Trophoblast cell (in vitro differentiated cells and primary cell): ENCODE data around the gene SMARCB1.

ENCODE experiments used
- DNase-seq, 2 donors: peaks; one replicate each; pipeline ENCODE4 v3.0.0-alpha.2; 2016
- H2AFZ ChIP-seq: 2 replicates; pipeline ENCODE4 v1.6.1; 2013; ENCODE audit warnings: low read length, moderate library complexity, mild to moderate bottlenecking; ENCODE audit not compliant: insufficient read depth, poor library complexity
- H2AK5ac ChIP-seq: 2 replicates; pipeline ENCODE4 v1.6.1; 2013; ENCODE audit warnings: mild to moderate bottlenecking, low read length
- H2BK120ac ChIP-seq: 2 replicates; pipeline ENCODE4 v1.6.1; 2013; ENCODE audit warnings: low read length, mild to moderate bottlenecking, moderate library complexity; ENCODE audit not compliant: insufficient read depth, poor library complexity
- H2BK12ac ChIP-seq: 2 replicates; pipeline ENCODE4 v1.6.1; 2013; ENCODE audit warnings: mild to moderate bottlenecking, low read length, moderate library complexity
- H2BK5ac ChIP-seq: 2 replicates; pipeline ENCODE4 v1.6.1; 2013; ENCODE audit warnings: low read length, low read depth, moderate library complexity, mild to moderate bottlenecking; ENCODE audit not compliant: poor library complexity
- H3K14ac ChIP-seq: 2 replicates; pipeline ENCODE4 v1.6.1; 2013; ENCODE audit warnings: mild to moderate bottlenecking, low read length
- H3K18ac ChIP-seq: 2 replicates; pipeline ENCODE4 v1.6.1; 2013; ENCODE audit warnings: mild to moderate bottlenecking, low read length
- H3K23ac ChIP-seq: 2 replicates; pipeline ENCODE4 v1.6.1; 2013; ENCODE audit warnings: low read length
- H3K27ac ChIP-seq: 2 replicates; pipeline ENCODE4 v1.5.1; 2013; ENCODE audit warnings: low read depth, mild to moderate bottlenecking, inconsistent platforms, low read length, moderate library complexity
- H3K27me3 ChIP-seq: 2 replicates; pipeline ENCODE4 v1.6.1; 2013; ENCODE audit warnings: inconsistent platforms, mild to moderate bottlenecking, low read length, moderate library complexity; ENCODE audit not compliant: insufficient read depth
- H3K36me3 ChIP-seq, 2 experiments: 1 replicate in 1 of 2; 2 replicates in 1 of 2; pipeline ENCODE4 v1.6.1; 2013; ENCODE audit warnings: low read length in 2 of 2, mild to moderate bottlenecking in 2 of 2, moderate library complexity in 1 of 2; ENCODE audit not compliant: insufficient read depth in 2 of 2, control insufficient read depth in 1 of 2
- H3K4ac ChIP-seq: 2 replicates; pipeline ENCODE4 v1.6.1; 2013; ENCODE audit warnings: low read depth, mild to moderate bottlenecking, low read length, moderate library complexity
- H3K4me1 ChIP-seq, 2 experiments: 1 replicate in 1 of 2; 2 replicates in 1 of 2; pipeline ENCODE4 v1.6.1; 2013; ENCODE audit warnings: low read length in 2 of 2, mild to moderate bottlenecking in 2 of 2, moderate library complexity in 1 of 2; ENCODE audit not compliant: insufficient read depth in 2 of 2, control insufficient read depth in 1 of 2
- H3K4me2 ChIP-seq: 2 replicates; pipeline ENCODE4 v1.6.1; 2013; ENCODE audit warnings: inconsistent platforms, mild to moderate bottlenecking, low read length, moderate library complexity
- H3K4me3 ChIP-seq: 2 replicates; pipeline ENCODE4 v1.5.1; 2013; ENCODE audit warnings: mild to moderate bottlenecking, low read depth, low read length, inconsistent platforms
- H3K79me1 ChIP-seq: one replicate; pipeline ENCODE4 v1.6.1; 2013; ENCODE audit warnings: low read length
- H3K79me2 ChIP-seq: 2 replicates; pipeline ENCODE4 v1.6.1; 2013; ENCODE audit warnings: low read length, mild to moderate bottlenecking; ENCODE audit not compliant: control insufficient read depth, insufficient read depth, poor library complexity
- H3K9ac ChIP-seq: 2 replicates; pipeline ENCODE4 v1.6.1; 2013; ENCODE audit warnings: mild to moderate bottlenecking, low read length
- H3K9me3 ChIP-seq: 2 replicates; pipeline ENCODE4 v1.6.1; 2013; ENCODE audit warnings: low read depth, mild to moderate bottlenecking, control low read depth, inconsistent platforms, low read length; ENCODE audit not compliant: insufficient read depth
- H4K12ac ChIP-seq: 2 replicates; pipeline ENCODE4 v1.6.1; 2013; ENCODE audit warnings: low read depth, mild to moderate bottlenecking, low read length, moderate library complexity
- H4K8ac ChIP-seq: 2 replicates; pipeline ENCODE4 v1.6.1; 2013; ENCODE audit warnings: low read depth, mild to moderate bottlenecking, low read length, moderate library complexity
- H4K91ac ChIP-seq: one replicate; pipeline ENCODE4 v1.6.1; 2013; ENCODE audit warnings: low read depth, mild to moderate bottlenecking, low read length, moderate library complexity
- WGBS: extraction: QIAGEN DNeasy Blood & Tissue Kit; methylation state at CpG from one replicate; pipeline ENCODE4 v1.1.7; 2013; ENCODE audit warnings: missing lambda C conversion rate; ENCODE audit not compliant: insufficient read length, insufficient coverage; ENCODE audit errors: extremely low coverage; 5-methylcytosine and 5-hydroxymethylcytosine counted together

The SMARCB1 gene

DNA sequence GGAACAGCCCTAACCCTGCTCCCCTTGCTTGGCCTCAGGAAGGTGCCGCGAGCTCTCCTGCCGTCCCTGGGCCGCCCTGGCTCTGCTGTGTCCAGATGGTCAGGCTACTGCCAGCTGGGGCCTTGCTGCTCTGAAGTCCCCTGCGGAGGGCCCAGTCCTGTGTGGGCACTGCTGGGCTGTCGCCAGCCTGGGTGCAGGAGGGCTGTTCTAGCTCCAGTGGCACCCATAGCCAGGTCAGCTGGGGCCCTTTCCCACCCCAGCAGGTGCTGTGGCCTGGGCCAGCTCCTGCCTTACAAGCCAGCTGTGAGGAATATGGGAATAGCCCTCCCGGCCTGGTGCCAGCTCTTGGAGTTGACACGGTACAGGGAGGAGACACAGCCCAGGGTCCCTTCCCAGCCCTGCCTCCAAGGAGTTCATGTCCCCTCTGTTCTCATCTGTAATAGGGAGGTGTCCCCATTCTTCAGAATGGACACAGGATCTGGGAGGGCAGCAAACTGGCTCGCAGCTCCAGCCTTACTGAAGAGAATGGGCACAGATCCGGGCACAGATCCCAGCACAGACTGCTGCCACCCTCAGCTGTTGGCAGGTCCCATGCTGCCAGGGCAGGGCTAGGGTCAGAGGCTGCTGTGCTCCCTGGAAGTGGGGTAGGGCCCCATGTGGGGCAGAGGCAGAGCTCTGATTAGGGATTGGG lies 48.2 kb downstream of the SMARCB1 start:
- Histone ChIP-seq H4K12ac (no peak overlapping the region), H3K4me2 (no peak overlapping the region), H3K9me3 (peaks cover 2% of the 10 kb centered on the region), H3K4ac (no peak overlapping the region), H2BK5ac (no peak overlapping the region), H3K27ac (no peak overlapping the region), H3K4me1 (peaks cover 6 to 12% of the 10 kb centered on the region in 2 experiments), H3K9ac (no peak overlapping the region), H2BK12ac (no peak overlapping the region), H3K23ac (no peak overlapping the region), H3K14ac (no peak overlapping the region), H3K18ac (no peak overlapping the region), H2BK120ac (no peak overlapping the region), H3K36me3 (peaks cover 51 to 55% of the 10 kb centered on the region in 2 experiments), H3K27me3 (no peaks in the 10 kb centered on the region), H2AFZ (no peak overlapping the region), H4K8ac (no peak overlapping the region), H4K91ac (no peak overlapping the region), H3K4me3 (no peak overlapping the region), H3K79me2 (no peaks in the 10 kb centered on the region), H3K79me1 (no peaks in the 10 kb centered on the region), H2AK5ac (no peak overlapping the region)
- DNase-seq, result no peak
- no CpG with 5 or more reads among the region's 10 CpGs for whole genome bisulfite sequencing

DNA sequence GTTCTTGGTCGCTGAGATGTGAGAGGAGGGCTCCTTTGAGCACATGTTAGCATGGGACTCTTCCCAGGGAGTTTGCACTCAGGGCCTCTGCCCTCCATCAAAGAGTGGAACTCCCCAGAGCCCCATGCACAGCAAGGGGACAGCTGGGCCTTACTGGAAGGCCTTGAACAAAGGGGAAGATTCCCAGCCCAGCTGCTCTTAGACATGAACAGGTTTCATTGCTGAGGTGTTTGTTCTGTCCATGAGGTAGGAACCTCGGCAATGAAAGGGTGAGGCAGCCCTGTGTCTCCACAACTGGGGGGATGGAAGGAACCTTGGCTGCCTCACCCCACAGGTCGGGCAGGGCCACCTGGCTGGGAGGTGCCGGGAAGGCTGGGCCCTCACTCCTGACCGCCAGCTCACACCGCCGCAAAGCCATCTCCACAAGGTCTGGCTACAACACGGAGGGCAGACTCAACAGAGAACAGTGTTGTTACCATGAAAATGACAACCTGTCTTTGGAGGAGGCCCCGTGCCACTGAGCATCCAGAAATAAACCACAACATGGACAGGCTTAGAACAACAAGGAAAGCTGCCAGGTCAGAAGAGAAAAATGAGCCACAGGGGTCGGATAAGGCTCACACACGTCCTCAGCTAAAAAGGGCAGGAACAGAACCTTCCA lies 48.8 kb downstream of the SMARCB1 start:
- no peak overlapping the region for H3K27ac ChIP-seq
- H3K4ac ChIP-seq, result no peak overlapping the region
- no peak overlapping the region for H3K9ac ChIP-seq
- H4K8ac ChIP-seq, result no peak overlapping the region
- WGBS, result no CpG with 5 or more reads among the region's 11 CpGs
- H3K36me3 ChIP-seq, result peaks cover 51 to 55% of the 10 kb centered on the region in 2 experiments
- no peak overlapping the region for H2BK12ac ChIP-seq
- no peak overlapping the region for H4K12ac ChIP-seq
- H3K79me1 ChIP-seq, result no peaks in the 10 kb centered on the region
- peaks cover 6 to 12% of the 10 kb centered on the region in 2 experiments for H3K4me1 ChIP-seq
- no peak overlapping the region for H3K4me3 ChIP-seq
- no peak overlapping the region for H3K14ac ChIP-seq
- H3K4me2 ChIP-seq, result no peak overlapping the region
- no peak overlapping the region for H2BK120ac ChIP-seq
- no peak for DNase-seq
- no peak overlapping the region for H3K23ac ChIP-seq
- H3K9me3 ChIP-seq, result peaks cover 2% of the 10 kb centered on the region
- H3K18ac ChIP-seq, result no peak overlapping the region
- no peaks in the 10 kb centered on the region for H3K79me2 ChIP-seq
- no peak overlapping the region for H2AK5ac ChIP-seq
- H3K27me3 ChIP-seq, result no peaks in the 10 kb centered on the region
- no peak overlapping the region for H2BK5ac ChIP-seq
- no peak overlapping the region for H4K91ac ChIP-seq
- no peak overlapping the region for H2AFZ ChIP-seq

- Histone ChIP-seq H3K9me3 (peaks cover 2% of the 10 kb centered on the region), H3K27me3 (no peaks in the 10 kb centered on the region), H3K23ac (no peak overlapping the region), H2BK5ac (no peak overlapping the region), H4K8ac (no peak overlapping the region), H3K79me1 (no peaks in the 10 kb centered on the region), H3K27ac (no peak overlapping the region), H3K4me1 (peaks cover 6 to 12% of the 10 kb centered on the region in 2 experiments), H2BK12ac (no peak overlapping the region), H3K9ac (no peak overlapping the region), H3K79me2 (no peaks in the 10 kb centered on the region), H2AFZ (no peak overlapping the region), H3K4me2 (no peak overlapping the region), H3K14ac (no peak overlapping the region), H4K91ac (no peak overlapping the region), H3K4me3 (no peak overlapping the region), H2AK5ac (no peak overlapping the region), H4K12ac (no peak overlapping the region), H3K18ac (no peak overlapping the region), H3K4ac (no peak overlapping the region), H3K36me3 (peaks cover 46 to 50% of the 10 kb centered on the region in 2 experiments), H2BK120ac (no peak overlapping the region)
- WGBS, result no CpG with 5 or more reads among the region's 5 CpGs
- DNase-seq, result no peak
Observed at GRCh38 chr22:23836281-23836680, 49.5 kb downstream of the SMARCB1 start.

DNA sequence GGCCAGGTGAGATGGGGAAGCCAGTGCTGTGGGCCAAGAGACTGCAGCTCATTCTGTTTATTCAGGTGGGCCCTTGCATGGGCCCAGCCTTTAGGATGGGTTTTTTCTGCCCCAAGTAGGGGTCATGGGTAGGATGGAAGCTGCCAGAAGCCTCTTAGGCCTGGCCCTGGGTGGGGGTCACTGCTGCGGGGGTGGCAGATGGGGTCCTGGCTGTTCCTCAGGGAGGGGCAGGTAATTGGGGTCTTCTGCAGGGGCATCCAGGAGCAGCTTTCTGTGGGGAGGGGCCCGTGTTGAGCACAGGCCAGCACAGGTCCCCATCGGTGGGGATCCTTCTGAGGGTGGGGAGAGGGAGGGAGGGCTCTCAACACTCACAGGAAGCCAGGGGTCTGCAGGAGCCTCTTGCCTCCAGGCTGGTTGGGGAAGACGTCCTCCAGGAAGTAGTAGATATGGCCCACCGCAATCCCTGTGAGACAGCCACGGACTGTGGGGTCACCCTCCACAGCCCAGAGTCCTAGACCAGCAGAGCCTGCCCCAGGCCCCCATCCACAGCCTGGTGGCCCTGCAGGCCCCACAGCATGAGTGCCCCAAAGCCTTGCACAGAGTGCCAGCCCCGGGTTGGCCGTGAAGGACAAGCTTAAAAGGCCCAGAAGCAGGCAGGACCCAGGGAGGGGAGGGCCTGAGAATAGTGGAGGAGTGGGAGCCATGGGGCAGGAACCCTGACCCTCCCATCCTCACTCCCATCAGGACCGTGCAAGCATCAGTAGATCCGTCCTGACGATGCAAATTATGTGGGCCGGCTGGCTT lies 50.1 kb downstream of the SMARCB1 start:
- H3K9me3 ChIP-seq, result peaks cover 2% of the 10 kb centered on the region
- H3K4me3 ChIP-seq, result no peak overlapping the region
- H4K8ac ChIP-seq, result no peak overlapping the region
- no peak for DNase-seq
- H2BK12ac ChIP-seq, result no peak overlapping the region
- H3K4ac ChIP-seq, result no peak overlapping the region
- H2BK5ac ChIP-seq, result no peak overlapping the region
- no peak overlapping the region for H2AK5ac ChIP-seq
- H4K91ac ChIP-seq, result no peak overlapping the region
- no peak overlapping the region for H2BK120ac ChIP-seq
- no peaks in the 10 kb centered on the region for H3K79me1 ChIP-seq
- no peak overlapping the region for H3K4me2 ChIP-seq
- no CpG with 5 or more reads among the region's 12 CpGs for WGBS
- H2AFZ ChIP-seq, result no peak overlapping the region
- H3K27me3 ChIP-seq, result no peaks in the 10 kb centered on the region
- no peak overlapping the region for H3K9ac ChIP-seq
- H4K12ac ChIP-seq, result no peak overlapping the region
- no peak overlapping the region for H3K14ac ChIP-seq
- no peak overlapping the region for H3K23ac ChIP-seq
- H3K18ac ChIP-seq, result no peak overlapping the region
- H3K27ac ChIP-seq, result no peak overlapping the region
- peaks cover 6 to 12% of the 10 kb centered on the region in 2 experiments for H3K4me1 ChIP-seq
- H3K79me2 ChIP-seq, result no peaks in the 10 kb centered on the region
- H3K36me3 ChIP-seq, result peaks cover 40 to 44% of the 10 kb centered on the region in 2 experiments
